ENCODE results near the gene CPZ. TPM values are rescaled to one million over a fixed set of nuclear protein-coding genes. Genes with fewer than 3 reads are reported as not detected.

The CPZ gene
- total RNA-seq, 4 donors from 2014 or later, result 0.76 to 12.2 (median 1.9) TPM

DNA sequence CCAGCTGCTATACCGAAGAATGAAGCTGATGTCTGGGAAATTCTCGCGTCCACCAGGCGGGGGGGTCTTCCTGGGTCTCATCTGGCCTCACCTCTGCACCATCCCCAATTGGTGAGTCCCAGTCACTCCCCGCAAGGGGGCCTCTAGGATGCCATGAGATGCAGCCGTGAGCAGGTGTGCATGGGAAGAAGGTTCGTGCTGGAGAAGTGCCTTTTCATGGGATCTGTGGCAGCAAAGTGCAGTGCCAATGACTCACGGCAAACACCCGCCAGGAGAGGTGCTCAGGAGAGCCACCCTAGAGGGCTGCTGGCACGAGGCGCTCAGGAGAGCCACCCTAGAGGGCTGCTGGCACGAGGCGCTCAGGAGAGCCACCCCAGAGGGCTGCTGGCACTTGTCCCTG, 55.1 kb downstream of the CPZ start:
- DNase-seq, result no peak
- no peaks in the 10 kb centered on the region for H3K36me3 ChIP-seq
- TF ChIP-seq POLR2A (IDR thresholded peaks at IDR 0.05), result no peak
- TF ChIP-seq, protein P1, sequence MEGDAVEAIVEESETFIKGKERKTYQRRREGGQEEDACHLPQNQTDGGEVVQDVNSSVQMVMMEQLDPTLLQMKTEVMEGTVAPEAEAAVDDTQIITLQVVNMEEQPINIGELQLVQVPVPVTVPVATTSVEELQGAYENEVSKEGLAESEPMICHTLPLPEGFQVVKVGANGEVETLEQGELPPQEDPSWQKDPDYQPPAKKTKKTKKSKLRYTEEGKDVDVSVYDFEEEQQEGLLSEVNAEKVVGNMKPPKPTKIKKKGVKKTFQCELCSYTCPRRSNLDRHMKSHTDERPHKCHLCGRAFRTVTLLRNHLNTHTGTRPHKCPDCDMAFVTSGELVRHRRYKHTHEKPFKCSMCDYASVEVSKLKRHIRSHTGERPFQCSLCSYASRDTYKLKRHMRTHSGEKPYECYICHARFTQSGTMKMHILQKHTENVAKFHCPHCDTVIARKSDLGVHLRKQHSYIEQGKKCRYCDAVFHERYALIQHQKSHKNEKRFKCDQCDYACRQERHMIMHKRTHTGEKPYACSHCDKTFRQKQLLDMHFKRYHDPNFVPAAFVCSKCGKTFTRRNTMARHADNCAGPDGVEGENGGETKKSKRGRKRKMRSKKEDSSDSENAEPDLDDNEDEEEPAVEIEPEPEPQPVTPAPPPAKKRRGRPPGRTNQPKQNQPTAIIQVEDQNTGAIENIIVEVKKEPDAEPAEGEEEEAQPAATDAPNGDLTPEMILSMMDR (IDR thresholded peaks at IDR 0.05), result no peak
- intact Hi-C loops (cut with DNase I), result no loop called here
- H3K4me1 ChIP-seq, result no peaks in the 10 kb centered on the region
- 60 to 63% methylated on average over 1 to 11 of the region's 13 CpGs for WGBS, 2 donors
- H3K9me3 ChIP-seq, result no peaks in the 10 kb centered on the region
- H3K27ac ChIP-seq, result no peak overlapping the region
- no peak overlapping the region for H3K4me3 ChIP-seq
- peaks cover 0 to 89% (median 0%) of the 10 kb centered on the region in 4 donors for H3K27me3 ChIP-seq

DNA sequence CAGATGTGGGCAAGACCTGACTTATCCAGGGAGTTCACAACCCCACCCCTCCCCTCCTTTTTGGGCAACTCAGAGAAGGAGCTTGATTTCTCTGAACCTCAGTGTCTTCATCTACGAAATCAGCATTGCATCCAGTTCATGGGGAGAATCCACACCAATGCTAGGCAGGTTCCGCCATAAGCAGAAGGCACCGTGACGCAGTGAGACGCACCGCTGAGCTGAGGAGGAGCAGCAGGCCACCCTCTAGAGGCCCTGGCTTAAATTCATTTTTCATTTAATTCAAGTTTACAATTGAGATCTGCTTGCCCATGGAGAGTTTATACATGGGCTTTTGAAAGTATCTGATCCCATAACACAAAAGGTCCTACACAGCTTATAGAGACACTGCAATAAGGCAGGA, 55.7 kb downstream of the CPZ start:
- no peaks in the 10 kb centered on the region for H3K9me3 ChIP-seq
- no peaks in the 10 kb centered on the region for H3K4me1 ChIP-seq
- H3K27ac ChIP-seq, result no peak overlapping the region
- no peaks in the 10 kb centered on the region for H3K36me3 ChIP-seq
- no peak overlapping the region for H3K4me3 ChIP-seq
- WGBS, 2 donors, result 81 to 86% methylated on average over 3 to 5 of the region's 6 CpGs
- TF ChIP-seq, protein P1 (IDR thresholded peaks at IDR 0.05), result no peak
- TF ChIP-seq POLR2A (IDR thresholded peaks at IDR 0.05), result no peak
- H3K27me3 ChIP-seq, result peaks cover 0 to 87% (median 0%) of the 10 kb centered on the region in 4 donors
- DNase-seq, result no peak
- intact Hi-C loops (cut with DNase I), result no loop called here

DNA sequence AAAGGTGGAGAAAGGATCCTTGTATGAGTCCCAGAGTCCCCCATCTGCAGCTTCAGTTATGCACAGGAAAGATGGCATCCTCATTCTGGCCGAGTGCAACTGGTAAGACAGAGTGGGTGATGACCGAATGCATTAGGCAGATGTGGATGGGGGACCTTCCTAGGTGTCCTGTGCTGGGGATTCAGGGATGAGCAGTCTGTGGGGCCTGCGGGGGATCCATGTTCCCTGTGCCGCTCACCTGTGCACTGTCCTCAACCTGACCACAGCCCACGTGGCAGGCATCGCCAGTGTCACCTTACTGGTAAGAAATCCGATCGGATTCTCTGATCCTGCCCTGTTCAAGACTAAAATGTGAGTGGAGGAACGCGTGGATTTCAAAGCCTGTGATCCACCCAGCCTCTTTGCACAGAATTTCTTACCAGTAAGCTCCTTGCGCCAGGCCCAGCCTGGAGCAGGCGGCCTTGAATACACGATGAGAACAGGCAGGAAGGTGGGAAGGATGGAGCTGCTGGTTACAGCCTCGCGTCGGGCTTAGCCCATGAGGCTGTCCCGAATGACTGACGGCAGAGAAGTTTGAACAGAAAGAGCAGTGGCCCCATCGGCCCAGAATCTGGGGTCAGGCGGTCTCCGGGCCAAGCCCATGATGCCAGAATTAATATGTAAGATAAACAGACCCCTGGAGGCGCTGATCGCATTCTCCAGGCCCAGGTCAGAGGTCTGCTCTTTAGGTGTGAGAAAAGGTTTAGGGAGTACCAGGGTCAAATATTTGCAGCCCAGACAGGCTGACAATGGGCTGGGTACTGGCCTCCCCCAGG, 56.5 kb downstream of the CPZ start:
- DNase-seq, result no peak
- intact Hi-C loops (cut with DNase I), result no loop called here
- Histone ChIP-seq H3K4me1 (no peaks in the 10 kb centered on the region), H3K4me3 (no peak overlapping the region), H3K27ac (no peak overlapping the region), H3K36me3 (no peaks in the 10 kb centered on the region), H3K9me3 (no peaks in the 10 kb centered on the region), H3K27me3 (peaks cover 0 to 80% (median 0%) of the 10 kb centered on the region in 4 donors)
- TF ChIP-seq POLR2A (IDR thresholded peaks at IDR 0.05), result no peak
- TF ChIP-seq, protein P1 (IDR thresholded peaks at IDR 0.05), result no peak
- 65 to 76% methylated on average over 21 to 23 of the region's 23 CpGs for WGBS, 2 donors

DNA sequence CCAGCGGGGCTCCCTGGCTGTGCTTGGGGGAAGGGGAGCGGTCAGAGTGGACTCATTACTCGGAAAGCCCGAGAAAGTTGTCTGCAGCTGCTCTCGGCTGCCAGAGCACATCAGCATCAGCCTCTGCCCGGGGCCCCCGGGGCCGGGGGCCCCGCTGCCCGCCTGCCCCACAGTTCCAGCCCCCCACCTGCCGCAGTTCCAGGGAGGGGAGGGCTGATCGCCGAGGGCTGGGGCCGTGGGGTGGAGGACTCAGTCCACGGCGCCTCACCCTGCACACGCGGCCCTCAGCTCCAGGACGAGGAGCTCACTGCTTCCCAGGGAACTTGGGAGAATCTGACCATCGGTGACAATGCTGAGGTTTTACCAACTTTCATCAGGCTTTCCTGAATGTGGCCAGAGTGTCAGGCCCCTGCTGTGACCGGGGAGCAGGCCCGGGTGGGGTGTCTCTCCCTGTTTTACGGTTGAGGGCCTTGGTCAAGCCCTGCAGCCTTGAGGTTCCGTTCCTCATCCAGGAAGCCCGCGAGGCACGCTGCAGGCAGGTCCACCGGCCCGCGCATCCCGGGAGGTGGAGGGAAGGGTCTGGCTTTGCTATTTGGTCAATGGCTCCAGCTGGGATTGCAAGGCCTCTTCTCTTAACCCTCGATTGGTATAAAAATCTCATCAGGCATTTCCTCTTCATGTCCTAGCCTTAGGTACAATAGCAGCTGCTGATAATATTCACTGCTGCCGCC, 57.2 kb downstream of the CPZ start:
- no peaks in the 10 kb centered on the region for H3K36me3 ChIP-seq
- no peak for TF ChIP-seq POLR2A (IDR thresholded peaks at IDR 0.05)
- TF ChIP-seq, protein P1 (IDR thresholded peaks at IDR 0.05), result no peak
- DNase-seq, result no peak
- no peak overlapping the region for H3K27ac ChIP-seq
- H3K9me3 ChIP-seq, result no peaks in the 10 kb centered on the region
- peaks cover 0 to 74% (median 0%) of the 10 kb centered on the region in 4 donors for H3K27me3 ChIP-seq
- intact Hi-C loops (cut with DNase I), result no loop called here
- H3K4me1 ChIP-seq, result no peaks in the 10 kb centered on the region
- H3K4me3 ChIP-seq, result no peak overlapping the region
- 35 to 51% methylated on average over 3 to 15 of the region's 33 CpGs for WGBS, 2 donors

DNA sequence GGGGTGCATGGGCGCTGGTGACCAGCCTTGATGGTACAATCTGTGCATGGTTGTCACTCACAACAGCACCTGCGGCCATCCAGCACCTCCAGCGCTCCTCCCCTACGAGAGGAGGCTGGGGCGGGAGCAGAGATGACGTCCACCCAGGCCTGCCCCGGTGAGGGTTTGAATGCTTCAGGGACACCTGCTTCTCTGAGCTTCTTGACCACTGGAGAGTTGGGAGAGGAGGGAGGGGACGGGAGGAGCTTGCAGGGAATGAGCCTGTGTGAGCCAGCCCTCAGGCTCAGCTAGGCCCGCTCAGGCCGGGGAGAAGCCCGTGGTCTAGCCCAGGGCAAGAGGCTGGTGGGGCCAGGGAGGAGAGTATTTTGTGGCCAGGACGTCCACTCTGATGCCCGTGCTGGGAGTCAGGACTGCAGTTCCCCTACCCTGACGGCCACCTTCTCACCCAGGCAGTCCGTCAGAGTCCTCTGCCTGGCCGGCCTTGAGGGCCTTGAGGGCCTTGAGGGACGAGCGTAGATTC, 59.2 kb downstream of the CPZ start:
- intact Hi-C loops (cut with DNase I), result no loop called here
- 71 to 78% methylated on average over 11 to 14 of the region's 18 CpGs for WGBS, 2 donors
- Histone ChIP-seq H3K4me1 (no peaks in the 10 kb centered on the region), H3K9me3 (no peaks in the 10 kb centered on the region), H3K27ac (no peak overlapping the region), H3K36me3 (no peaks in the 10 kb centered on the region), H3K27me3 (peaks cover 0 to 71% (median 0%) of the 10 kb centered on the region in 4 donors), H3K4me3 (no peak overlapping the region)
- DNase-seq, result no peak
- no peak for TF ChIP-seq POLR2A (IDR thresholded peaks at IDR 0.05)
- TF ChIP-seq, protein P1 (IDR thresholded peaks at IDR 0.05), result no peak
